Endothelial cell of umbilical vein (primary cell): ENCODE results near the gene ASL. TPM values are rescaled to one million over a fixed set of nuclear protein-coding genes. Genes with fewer than 3 reads are reported as not detected.
A peak's percentile ranks its signal among the peaks of the same experiment; 100 is the strongest.

Experiments used
- BruUV-seq: library from RNA; stranded (reverse); fragments of 400-500 nt; replicated peaks from 2 replicates; lab custom pipeline; 2021; lab: Mats Ljungman, UMichigan
- CTCF ChIA-PET: fragments of 300-600, 350-600 bp; sonication (Branson Sonifier 250); formaldehyde crosslinking; loops from one replicate; lab custom pipeline; 2021; ENCODE audit warnings: antibody characterized with exemption, inconsistent platforms; lab: Charles Lee
- POLR2A ChIA-PET: fragments of 300-600, 350-600 bp; sonication (Branson Sonifier 250); formaldehyde crosslinking; loops from one replicate; lab custom pipeline; 2021; ENCODE audit warnings: antibody characterized with exemption, inconsistent platforms; lab: Charles Lee
- DNase-seq: peaks from one replicate; pipeline ENCODE4 v3.0.0-alpha.2; 2011; ENCODE audit warnings: low read depth, low spot score
- FAIRE-seq: peaks from 2 replicates; lab custom pipeline; 2011; peaks lifted over from hg19 to GRCh38; lab: Jason Lieb, UNC
- H2AFZ ChIP-seq: 2 replicates; pipeline ENCODE4 v1.6.0; 2012; ENCODE audit warnings: low read depth, low read length, control low read depth, inconsistent platforms
- H3K27ac ChIP-seq: 2 replicates; pipeline ENCODE4 v1.5.1; 2011; ENCODE audit warnings: low read depth, mild to moderate bottlenecking, control low read depth, low read length, moderate library complexity; ENCODE audit not compliant: insufficient read depth
- H3K27me3 ChIP-seq, 2 experiments: 2 replicates each; pipeline versions ENCODE4 v1.6.0 to v1.6.1; 2011; ENCODE audit warnings: low read length in 2 of 2, mixed read lengths in 1 of 2; ENCODE audit not compliant: control insufficient read depth in 2 of 2, insufficient read depth in 2 of 2
- H3K36me3 ChIP-seq, 2 experiments: 2 replicates in 1 of 2; 3 replicates in 1 of 2; pipeline ENCODE4 v1.5.1; 2011; ENCODE audit warnings: low read length in 2 of 2, mild to moderate bottlenecking in 1 of 2, moderate library complexity in 1 of 2; ENCODE audit not compliant: control insufficient read depth in 2 of 2, insufficient read depth in 2 of 2; ENCODE audit errors: extremely low read depth in 1 of 2
- H3K4me1 ChIP-seq: 3 replicates; pipeline ENCODE4 v1.5.1; 2011; ENCODE audit warnings: mild to moderate bottlenecking, low read length; ENCODE audit not compliant: control insufficient read depth, insufficient read depth; ENCODE audit errors: extremely low read depth
- H3K4me2 ChIP-seq: 2 replicates; pipeline ENCODE4 v1.6.1; 2011; ENCODE audit warnings: low read length, control low read depth, mixed read lengths; ENCODE audit not compliant: insufficient read depth
- H3K4me3 ChIP-seq, 3 experiments: fragments of 200-600 bp in 1 of 3; sonication (generic), shearing (Covaris generic) in 1 of 3; replicated peaks in 1 of 3; 2 replicates each; pipeline ENCODE4 v1.5.1; 2011 to 2016; ENCODE audit warnings: control low read depth in 3 of 3, low read length in 3 of 3, mild to moderate bottlenecking in 2 of 3, inconsistent platforms in 1 of 3, low read depth in 1 of 3, moderate library complexity in 1 of 3; ENCODE audit not compliant: insufficient read depth in 1 of 3
- H3K79me2 ChIP-seq: 2 replicates; pipeline ENCODE4 v1.6.0; 2012; ENCODE audit warnings: low read length, inconsistent platforms; ENCODE audit not compliant: control insufficient read depth, insufficient read depth
- H3K9ac ChIP-seq: replicated peaks from 2 replicates; pipeline ENCODE3; 2011; ENCODE audit warnings: low read length, control low read depth; ENCODE audit not compliant: insufficient read depth; ENCODE audit errors: extremely low read depth
- H3K9me1 ChIP-seq: replicated peaks from 3 replicates; pipeline ENCODE4 v1.6.0; 2011; ENCODE audit warnings: mild to moderate bottlenecking, low read length; ENCODE audit not compliant: control insufficient read depth, insufficient read depth; ENCODE audit errors: extremely low read depth
- H3K9me3 ChIP-seq: replicated peaks from 2 replicates; pipeline ENCODE4 v1.5.1; 2012; ENCODE audit warnings: low read length, inconsistent platforms; ENCODE audit not compliant: control insufficient read depth, insufficient read depth
- H4K20me1 ChIP-seq: replicated peaks from 2 replicates; pipeline ENCODE3; 2011; ENCODE audit warnings: mild to moderate bottlenecking, low read length; ENCODE audit not compliant: control insufficient read depth, insufficient read depth; ENCODE audit errors: extremely low read depth
- CTCF ChIP-seq, 2 donors: IDR thresholded peaks; 1 replicate in 1 of 2; 2 replicates in 1 of 2; pipeline ENCODE4 v1.5.1; 2011; ENCODE audit warnings: low read length in 2 of 2, mild to moderate bottlenecking in 2 of 2, moderate library complexity in 2 of 2, control low read depth in 1 of 2, inconsistent platforms in 1 of 2, low read depth in 1 of 2; ENCODE audit not compliant: insufficient read depth in 1 of 2; ENCODE audit errors: extremely low read depth in 1 of 2
- EZH2 ChIP-seq: IDR thresholded peaks from 2 replicates; pipeline ENCODE4 v1.6.1; 2012; ENCODE audit warnings: borderline replicate concordance, low read depth, mild to moderate bottlenecking, moderate library complexity, low read length, inconsistent platforms; ENCODE audit not compliant: severe bottlenecking
- FOS ChIP-seq: IDR thresholded peaks from 2 replicates; pipeline ENCODE4 v1.6.1; 2011; ENCODE audit warnings: mild to moderate bottlenecking, low read length, moderate library complexity, borderline replicate concordance; ENCODE audit not compliant: insufficient read depth
- GATA2 ChIP-seq: IDR thresholded peaks from 2 replicates; pipeline ENCODE4 v1.7.0; 2011; ENCODE audit warnings: low read depth, mild to moderate bottlenecking, moderate library complexity, mixed read lengths, low read length; ENCODE audit not compliant: insufficient read length, insufficient read depth
- JUN ChIP-seq: IDR thresholded peaks from 2 replicates; pipeline ENCODE4 v1.6.1; 2011; ENCODE audit warnings: borderline replicate concordance, low read depth; ENCODE audit not compliant: insufficient read length, insufficient read depth
- MYC ChIP-seq: IDR thresholded peaks from one replicate; pipeline ENCODE4 v1.6.1; 2011; ENCODE audit warnings: mild to moderate bottlenecking, low read depth, low read length
- POLR2A ChIP-seq: IDR thresholded peaks from 2 replicates; pipeline ENCODE4 v1.6.1; 2012; ENCODE audit warnings: low read depth, mild to moderate bottlenecking, control low read depth, low read length
- POLR2AphosphoS5 ChIP-seq: IDR thresholded peaks from 2 replicates; pipeline ENCODE4 v1.6.1; 2012; ENCODE audit warnings: low read depth, mild to moderate bottlenecking, control low read depth, low read length, moderate library complexity; ENCODE audit not compliant: insufficient read depth
- dilution Hi-C: fragments of 300-500 bp; cut with MboI; formaldehyde crosslinking; loops from one replicate; pipeline ENCODE4 v1.15.0; 2019; ENCODE audit warnings: low sequenced_read_pairs; ENCODE audit not compliant: extremely low pct_ligation_motif_present
- intact Hi-C: fragments of 100-400 bp; cut with micrococcal nuclease; formaldehyde crosslinking; loops from one replicate; pipeline ENCODE4 v1.10.0; 2022
- polyA plus RNA-seq, 4 experiments: library from polyadenylated mRNA; depleted of rRNA in 3 of 4; stranded (reverse) in 3 of 4; unstranded in 1 of 4; fragments of >200 nt; gene quantifications; 2 replicates each; pipeline versions ENCODE4 v1.2.1 to v1.2.3, GENCODE V29; 2011 to 2012; ENCODE audit warnings: missing spikeins in 1 of 4
- total RNA-seq: library from RNA; stranded (reverse); gene quantifications from 2 replicates; pipeline ENCODE4 v1.2.3, GENCODE V29; 2021
- TF ChIP-seq, protein P1 (sequence below): IDR thresholded peaks from 2 replicates; pipeline ENCODE4 v1.6.1; 2011; ENCODE audit not compliant: insufficient read depth, insufficient read length

ASL gene
- total and polyA plus RNA-seq, 2 donors (not counting 3 experiments of a cell fraction or from before 2014, with no cell fraction given), result 50.5 to 57.8 TPM

GRCh38 chr7:66076462-66077329 lies 1.1 kb downstream of the ASL start:
- peak overlapping the region; percentile 62 for H3K4me2 ChIP-seq
- H3K9me1 ChIP-seq, result no peaks in the 10 kb centered on the region
- ChIA-PET CTCF (interaction anchor here (1.4 kb wide), 1 partner anchor 46 kb away, joined by 8 read pairs; no protein-coding TSS in a partner anchor), POLR2A (no interaction called here)
- H3K27ac ChIP-seq, result no peak overlapping the region
- H3K27me3 ChIP-seq, result no peaks in the 10 kb centered on the region
- peak overlapping the region; percentile 90 for H2AFZ ChIP-seq
- BruUV-seq, result no TSS peak
- H3K79me2 ChIP-seq, result peaks cover 15% of the 10 kb centered on the region
- dilution Hi-C loops, result no loop called here
- TF ChIP-seq, protein P1, sequence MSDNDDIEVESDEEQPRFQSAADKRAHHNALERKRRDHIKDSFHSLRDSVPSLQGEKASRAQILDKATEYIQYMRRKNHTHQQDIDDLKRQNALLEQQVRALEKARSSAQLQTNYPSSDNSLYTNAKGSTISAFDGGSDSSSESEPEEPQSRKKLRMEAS, result no peak
- TF ChIP-seq EZH2 (no peak), MYC (no peak), GATA2 (no peak), POLR2A (no peak), JUN (no peak), CTCF (IDR thresholded peaks at IDR 0.05; ENCODE audit: extremely low read depth in 1 of 2, insufficient read depth in 1 of 2, low read depth in 1 of 2, low read length in 2 of 2) (no peak), FOS (no peak), POLR2AphosphoS5 (no peak)
- FAIRE-seq (peak; percentile 38), DNase-seq (no peak)
- peak overlapping the region; percentile 82 for H3K9ac ChIP-seq
- intact Hi-C loops, result loop anchor here (1.0 kb wide), 1 partner anchor 45 kb away; no protein-coding TSS in a partner anchor
- no peaks in the 10 kb centered on the region for H4K20me1 ChIP-seq
- H3K4me3 ChIP-seq, result peak overlapping the region; percentile 59 to 88 (median 75)
- peaks cover 11% of the 10 kb centered on the region for H3K4me1 ChIP-seq
- no peaks in the 10 kb centered on the region for H3K9me3 ChIP-seq
- peaks cover 0 to 2% of the 10 kb centered on the region in 2 experiments for H3K36me3 ChIP-seq
